Adipose tissue (tissue), 3 donors: ENCODE measurements around the gene FKBP7. TPM values are rescaled to one million over a fixed set of nuclear protein-coding genes. Genes with fewer than 3 reads are reported as not detected.
"Not testable (repeated sequence)": the region's sequence is repeated elsewhere in the genome, so short reads cannot be mapped to it uniquely, and the experiment has no call there.

ENCODE experiments used
- H3K27ac ChIP-seq: one replicate; pipeline ENCODE4 v1.5.1; 2013; ENCODE audit warnings: low read depth, low read length
- WGBS, 3 donors: extraction: QIAGEN DNeasy Blood & Tissue Kit; methylation state at CpG; one replicate each; pipeline ENCODE4 v1.1.7; 2013; 5-methylcytosine and 5-hydroxymethylcytosine counted together
- polyA plus RNA-seq, 3 donors: library from polyadenylated mRNA; stranded (reverse); fragments of 200-250 nt; gene quantifications; one replicate each; pipeline ENCODE4 v1.2.3, GENCODE V29; 2013
- donor health status: healthy with polysubstance abuse.
- donor health status: Bipolar disorder and iron deficiency.
- donor health status: healthy.

FKBP7 gene, protein sequence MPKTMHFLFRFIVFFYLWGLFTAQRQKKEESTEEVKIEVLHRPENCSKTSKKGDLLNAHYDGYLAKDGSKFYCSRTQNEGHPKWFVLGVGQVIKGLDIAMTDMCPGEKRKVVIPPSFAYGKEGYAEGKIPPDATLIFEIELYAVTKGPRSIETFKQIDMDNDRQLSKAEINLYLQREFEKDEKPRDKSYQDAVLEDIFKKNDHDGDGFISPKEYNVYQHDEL
- 10 to 100 TPM in 1 of 3 donors, 1 to 10 TPM in 2; 3.5 to 16.1 (median 7.0) TPM for polyA plus RNA-seq

DNA sequence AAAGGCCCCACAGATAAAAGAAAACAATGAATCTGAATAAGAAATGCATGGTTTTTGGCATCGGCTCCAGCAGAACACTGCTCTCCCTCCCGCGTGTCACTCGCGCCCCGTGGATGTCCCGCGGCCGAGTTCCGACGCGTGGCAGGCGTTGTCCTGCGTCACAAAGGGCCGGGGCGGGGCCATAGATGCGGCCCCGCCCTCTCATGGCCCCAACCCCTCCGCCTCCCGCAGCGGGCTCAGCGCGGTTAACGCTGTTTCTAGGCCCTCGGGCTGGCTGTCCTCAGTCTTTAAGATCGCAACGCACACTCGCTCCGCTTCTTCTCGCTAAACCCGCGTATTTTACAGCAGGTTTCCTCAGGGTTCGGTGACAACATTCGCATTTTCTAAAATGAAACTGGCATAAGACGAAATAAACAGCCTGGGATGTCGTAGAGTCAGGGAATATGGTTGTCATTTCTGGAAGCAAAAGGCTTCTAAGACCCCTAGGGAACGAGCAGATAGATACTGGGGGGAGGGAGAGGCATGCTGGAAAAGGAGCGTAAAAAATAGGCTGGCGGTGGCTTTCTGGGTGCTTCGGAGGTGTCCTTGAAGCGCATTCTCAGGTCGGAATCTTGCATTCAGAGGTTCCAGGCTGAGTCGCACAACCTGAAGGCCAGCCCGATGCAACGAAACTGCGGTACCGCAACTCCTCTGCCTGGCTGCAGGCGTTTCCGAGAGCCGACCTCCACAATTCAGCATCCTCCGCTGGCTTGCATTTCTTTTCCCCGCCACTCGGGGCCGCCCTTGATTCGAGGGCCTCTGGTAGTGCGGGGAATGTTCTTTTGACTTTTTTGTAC, at the start of gene FKBP7:
TSS of gene FKBP7 (minus strand) at position 162 of the 836 bp plus-strand sequence. CDS start at position 61, 101 bp downstream.
- WGBS, 3 donors, result 1% methylated on average over 56 of the region's 56 CpGs

DNA sequence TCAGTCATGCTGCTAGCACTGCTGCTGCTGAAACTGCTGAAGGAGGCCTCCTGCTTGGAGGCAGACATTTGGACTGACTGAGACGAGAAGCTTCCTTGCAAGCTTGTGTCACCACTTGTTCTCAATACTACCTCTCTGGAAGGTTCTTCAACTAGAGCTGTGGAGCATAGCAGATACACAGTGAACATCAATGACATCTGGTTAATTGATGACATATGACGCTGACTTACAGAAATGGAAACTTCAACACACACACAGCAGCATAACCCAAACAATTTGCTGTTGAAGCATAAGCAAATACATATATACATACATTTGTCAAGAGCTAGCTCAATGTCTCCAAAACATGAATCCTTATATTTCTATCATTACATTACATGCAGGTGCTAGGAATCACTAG, 49.2 kb upstream of the FKBP7 start:
- whole genome bisulfite sequencing, 3 donors, result 74 to 97% (median 77%) methylated on average over 2 of the region's 2 CpGs
- no peak overlapping the region for H3K27ac ChIP-seq

More for the DNA sequence above, at the start of gene FKBP7:
- H3K27ac ChIP-seq, result peak within 1 kb of the TSS; percentile 82

DNA sequence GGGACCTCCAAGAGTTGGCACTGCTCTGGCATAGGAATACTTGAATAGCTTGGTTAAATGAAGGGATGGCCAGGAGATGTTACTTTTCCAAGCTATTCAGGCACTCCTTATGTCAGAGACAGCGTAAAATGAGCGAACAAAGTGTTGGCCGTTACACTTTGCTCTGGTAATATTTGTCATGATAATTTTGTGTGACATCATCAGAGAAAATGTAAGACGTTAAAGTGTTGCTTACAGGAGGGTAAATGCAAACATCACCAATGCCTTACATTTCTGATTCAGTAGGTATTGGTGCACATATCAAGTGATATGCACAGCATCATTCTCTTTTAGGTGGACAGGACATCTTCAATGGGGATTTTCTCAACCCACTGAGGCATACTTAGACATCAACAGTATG, 47.9 kb upstream of the FKBP7 start:
- no peak overlapping the region for H3K27ac ChIP-seq
- 86 to 93% (median 88%) methylated on average over 4 of the region's 4 CpGs for WGBS, 3 donors

DNA sequence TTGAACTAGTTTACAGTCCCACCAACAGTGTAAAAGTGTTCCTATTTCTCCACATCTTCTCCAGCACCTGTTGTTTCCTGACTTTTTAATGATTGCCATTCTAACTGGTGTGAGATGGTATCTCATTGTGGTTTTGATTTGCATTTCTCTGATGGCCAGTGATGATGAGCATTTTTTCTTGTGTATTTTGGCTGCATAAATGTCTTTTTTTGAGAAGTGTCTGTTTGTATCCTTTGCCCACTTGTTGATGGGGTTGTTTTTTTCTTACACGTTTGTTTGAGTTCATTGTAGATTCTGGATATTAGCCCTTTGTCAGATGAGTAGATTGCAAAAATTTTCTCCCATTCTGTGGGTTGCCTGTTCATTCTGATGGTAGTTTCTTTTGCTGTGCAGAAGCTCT, 47.1 kb upstream of the FKBP7 start:
- 67 to 91% (median 77%) methylated on average over 1 of the region's 1 CpG for WGBS, 3 donors
- not testable (repeated sequence) for H3K27ac ChIP-seq

DNA sequence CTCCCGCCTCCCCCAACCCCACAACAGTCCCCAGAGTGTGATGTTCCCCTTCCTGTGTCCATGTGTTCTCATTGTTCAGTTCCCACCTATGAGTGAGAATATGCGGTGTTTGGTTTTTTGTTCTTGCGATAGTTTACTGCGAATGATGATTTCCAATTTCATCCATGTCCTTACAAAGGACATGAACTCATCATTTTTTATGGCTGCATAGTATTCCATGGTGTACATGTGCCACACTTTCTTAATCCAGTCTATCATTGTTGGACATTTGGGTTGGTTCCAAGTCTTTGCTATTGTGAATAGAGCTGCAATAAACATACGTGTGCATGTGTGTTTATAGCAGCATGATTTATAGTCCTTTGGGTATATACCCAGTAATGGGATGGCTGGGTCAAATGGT, 46.6 kb upstream of the FKBP7 start:
- H3K27ac ChIP-seq, result not testable (repeated sequence)
- WGBS, 3 donors, result 68 to 79% (median 75%) methylated on average over 1 to 4 of the region's 5 CpGs

DNA sequence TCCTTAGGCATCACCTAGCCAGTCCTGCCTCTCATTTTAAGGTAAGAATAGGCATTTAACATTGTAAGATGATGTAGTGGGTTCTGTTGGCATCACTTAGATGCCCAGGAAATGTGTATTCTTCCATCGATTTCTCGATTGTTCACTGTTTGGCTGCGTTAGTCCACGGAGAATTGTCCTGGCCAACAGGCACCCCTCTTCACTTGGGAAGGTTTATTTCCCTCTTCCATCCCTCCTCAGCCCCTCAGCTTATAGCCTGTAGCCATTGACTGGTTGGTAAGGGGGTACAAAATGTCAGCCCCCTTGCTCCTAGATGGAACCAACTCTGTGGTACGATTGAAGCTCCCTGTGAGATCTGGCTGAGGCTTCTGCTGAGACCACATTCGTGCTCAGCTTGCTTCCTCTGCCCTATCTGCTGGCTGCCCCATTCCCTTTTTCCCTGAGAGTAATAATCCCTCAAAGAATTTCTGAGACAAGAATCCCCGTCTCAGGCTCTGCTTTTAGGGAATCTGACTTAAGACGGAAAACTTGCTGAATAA, 45.3 kb upstream of the FKBP7 start:
- WGBS, 3 donors, result 31 to 38% (median 34%) methylated on average over 8 of the region's 8 CpGs
- no peak overlapping the region for H3K27ac ChIP-seq

DNA sequence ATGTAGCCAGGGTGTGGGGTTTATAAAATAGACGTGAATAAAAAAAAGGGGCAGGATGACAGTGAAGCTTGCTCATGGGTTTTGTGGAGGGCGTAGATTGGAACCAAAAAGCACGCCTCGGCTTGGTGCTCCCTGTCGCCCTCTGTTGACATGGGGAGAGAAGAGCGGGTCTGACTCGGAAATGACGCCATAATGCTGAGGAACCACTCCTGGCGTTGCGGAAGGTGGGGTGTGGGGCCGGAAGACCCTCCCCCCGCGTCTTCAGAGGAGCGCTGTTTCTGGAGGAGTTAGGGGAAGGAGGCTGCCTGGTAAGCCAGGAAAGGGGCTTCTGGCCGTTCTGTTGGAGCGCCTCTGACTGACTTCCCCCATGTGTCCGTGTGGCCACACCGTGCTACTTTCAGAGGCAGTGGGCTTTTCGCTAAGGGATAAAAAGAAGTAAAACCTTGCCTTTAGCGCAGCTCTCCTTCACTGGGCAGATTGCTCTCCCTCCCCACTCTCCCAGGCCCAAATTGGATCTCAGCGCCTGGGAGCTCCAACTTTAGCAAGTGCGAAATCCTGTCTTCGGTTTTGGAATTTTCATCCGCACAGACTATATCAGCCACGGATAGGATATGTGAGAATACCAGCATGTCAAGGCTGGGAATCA, 44.7 kb upstream of the FKBP7 start:
- peak overlapping the region; percentile 26 for H3K27ac ChIP-seq
- 11 to 19% (median 13%) methylated on average over 25 of the region's 25 CpGs for WGBS, 3 donors

DNA sequence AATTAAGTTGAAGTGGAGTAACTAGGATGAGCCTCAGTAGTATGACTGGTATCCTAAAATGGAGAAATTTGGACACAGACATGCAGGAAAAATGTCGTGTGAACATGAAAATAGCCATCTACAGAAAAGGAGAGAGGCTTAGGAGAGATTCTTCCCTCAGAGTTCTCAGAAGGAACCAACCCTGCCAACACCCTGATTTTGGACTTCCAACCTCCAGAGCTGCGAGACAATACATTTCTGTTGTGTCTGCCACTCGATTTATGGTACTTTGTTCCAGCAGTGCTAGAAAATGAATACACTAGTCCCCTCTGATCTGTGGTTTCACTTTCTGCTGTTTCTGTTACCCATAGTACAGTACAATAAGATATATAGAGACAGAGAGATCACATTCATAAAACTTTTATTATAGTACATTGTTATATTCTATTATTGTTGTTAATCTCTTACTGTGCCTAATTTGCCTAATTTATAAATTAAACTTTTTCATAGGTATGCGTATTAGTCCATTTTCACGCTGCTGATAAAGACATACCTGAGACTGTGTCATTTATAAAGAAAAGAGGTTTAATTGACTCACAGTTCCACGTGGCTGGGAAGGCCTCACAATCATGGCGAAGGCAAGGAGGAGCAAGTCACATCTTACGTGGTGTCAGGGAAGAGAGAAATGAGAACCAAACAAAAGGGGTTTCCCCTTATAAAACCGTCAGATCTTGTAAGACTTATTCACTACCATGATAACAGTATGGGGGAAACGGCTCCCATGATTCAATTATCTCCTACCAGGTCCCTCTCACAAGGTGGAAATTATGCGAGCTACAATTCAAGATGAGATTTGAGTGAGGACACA, 43.1 kb upstream of the FKBP7 start:
- no peak overlapping the region for H3K27ac ChIP-seq
- WGBS, 3 donors, result 87 to 96% (median 92%) methylated on average over 11 of the region's 11 CpGs

DNA sequence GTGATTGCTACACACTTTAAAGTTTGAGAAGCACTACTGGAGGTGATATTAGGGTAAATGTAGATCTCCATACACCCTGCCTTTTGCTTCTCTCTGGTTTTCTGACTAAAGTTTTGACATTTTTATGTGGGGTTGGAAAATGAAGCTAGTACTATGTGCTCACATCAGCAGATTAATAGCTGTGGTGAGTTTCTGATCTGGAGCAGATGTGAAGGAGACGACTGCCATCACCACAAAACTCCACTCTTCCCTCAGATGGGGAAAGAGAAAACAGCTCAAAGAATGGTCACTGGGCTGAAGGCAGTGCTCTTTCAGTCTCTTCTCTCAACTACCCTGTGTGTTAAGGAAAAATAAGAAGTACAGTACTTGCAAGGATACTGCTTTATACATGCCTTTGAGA, 39.1 kb upstream of the FKBP7 start:
- H3K27ac ChIP-seq, result no peak overlapping the region
- WGBS, 3 donors, result 77 to 88% (median 79%) methylated on average over 1 of the region's 1 CpG

DNA sequence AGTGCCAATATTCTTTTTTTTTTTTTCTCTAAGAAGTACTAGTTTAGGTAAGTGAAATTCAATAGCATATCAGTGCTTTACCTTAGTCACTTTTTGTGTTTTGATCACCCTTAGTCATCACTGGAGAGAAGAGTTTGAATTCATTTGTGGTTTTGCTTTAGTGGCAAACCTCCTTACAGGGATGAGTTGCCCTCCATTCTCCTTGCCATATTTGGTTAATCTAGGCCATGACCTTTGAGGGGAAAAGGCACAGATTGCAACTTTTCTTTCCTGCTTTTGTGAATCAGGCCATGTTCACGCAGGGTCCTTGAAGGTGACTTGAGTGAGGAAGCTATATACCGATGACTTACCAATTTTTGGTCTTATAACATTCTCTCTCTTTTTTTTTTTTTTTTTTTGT, 36.3 kb upstream of the FKBP7 start:
- no peak overlapping the region for H3K27ac ChIP-seq
- WGBS, 3 donors, result 90 to 98% (median 91%) methylated on average over 2 of the region's 2 CpGs

DNA sequence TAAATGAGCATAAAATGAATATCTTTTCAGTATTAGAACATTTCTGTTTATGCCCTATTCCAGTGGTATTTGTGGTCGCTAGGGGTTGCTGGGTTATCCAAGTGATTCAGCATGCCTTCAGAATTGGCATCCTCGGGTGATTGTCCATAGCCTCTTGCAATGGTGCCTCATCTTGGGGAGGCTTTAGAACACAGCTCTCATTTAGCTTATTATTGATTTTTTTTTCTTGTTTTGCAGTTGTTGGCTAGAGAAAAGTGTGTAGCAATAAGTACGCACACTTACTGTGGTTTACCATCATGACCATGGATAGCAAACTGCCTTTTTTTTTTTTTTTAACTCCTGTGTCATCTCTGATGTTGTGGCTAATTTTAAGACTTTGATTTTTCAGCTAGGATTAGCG, 35.5 kb upstream of the FKBP7 start:
- no peak overlapping the region for H3K27ac ChIP-seq
- 90 to 100% (median 92%) methylated on average over 4 of the region's 4 CpGs for WGBS, 3 donors

DNA sequence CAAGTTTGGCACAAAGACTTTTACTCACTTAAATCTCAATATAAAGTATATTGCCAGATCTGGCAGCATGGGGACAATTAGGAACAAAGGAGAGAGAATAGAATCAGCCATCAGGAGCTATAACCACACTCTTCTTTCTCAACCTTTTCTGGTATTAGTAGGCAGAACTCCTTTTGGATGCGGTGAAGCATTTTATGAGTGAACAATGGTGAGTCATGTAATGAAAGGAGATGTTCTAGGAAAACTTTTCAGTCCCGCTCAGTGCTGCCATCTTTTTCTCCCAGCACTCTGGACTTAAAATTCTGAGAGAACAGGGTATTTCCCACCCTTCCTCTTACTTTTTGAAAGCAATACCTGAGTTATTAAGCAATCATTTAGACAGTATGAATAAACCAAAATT, 34.1 kb upstream of the FKBP7 start:
- H3K27ac ChIP-seq, result no peak overlapping the region
- WGBS, 3 donors, result 96 to 100% (median 100%) methylated on average over 2 of the region's 2 CpGs

DNA sequence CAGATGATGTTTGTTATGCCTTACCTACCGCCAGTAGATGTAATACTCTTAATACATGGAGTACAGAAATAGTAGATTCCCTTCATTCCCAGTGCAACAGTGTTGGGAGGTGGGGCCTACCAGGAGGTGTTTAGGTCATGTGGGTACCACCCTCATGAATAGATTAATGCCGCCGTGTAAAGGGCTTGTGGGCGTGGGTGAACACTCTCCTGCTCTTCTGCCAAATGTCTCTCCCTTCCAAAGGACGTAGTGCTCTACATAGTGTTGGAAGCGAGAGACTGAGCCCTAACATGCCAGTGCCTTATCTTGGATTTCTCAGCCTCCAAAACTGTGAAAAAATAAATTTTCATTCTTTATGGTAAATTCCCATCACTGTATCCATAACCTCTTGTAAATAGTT, 32.0 kb upstream of the FKBP7 start:
- 89 to 93% (median 92%) methylated on average over 6 of the region's 6 CpGs for WGBS, 3 donors
- H3K27ac ChIP-seq, result no peak overlapping the region

DNA sequence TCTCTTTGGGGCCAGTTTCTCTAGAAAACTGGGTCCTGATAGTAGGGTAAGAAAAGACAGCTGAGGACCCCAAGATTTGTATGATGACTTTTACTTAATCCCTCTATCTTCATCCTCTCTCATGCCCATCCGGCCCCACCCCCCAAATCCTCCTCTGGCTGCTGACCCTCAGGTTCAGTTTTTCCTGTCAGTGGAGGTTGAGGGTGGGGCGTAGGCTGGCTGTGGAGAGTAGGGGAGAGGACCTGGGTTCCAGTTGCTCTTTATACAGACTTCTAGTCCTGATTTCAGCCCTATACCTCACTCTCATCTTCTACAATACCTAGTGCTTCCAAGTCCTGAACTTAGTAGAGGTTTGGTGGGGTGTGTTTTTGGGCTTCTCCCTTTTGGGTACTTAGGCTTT, 30.2 kb upstream of the FKBP7 start:
- H3K27ac ChIP-seq, result no peak overlapping the region
- WGBS, 3 donors, result 92 to 100% (median 94%) methylated on average over 2 of the region's 2 CpGs

DNA sequence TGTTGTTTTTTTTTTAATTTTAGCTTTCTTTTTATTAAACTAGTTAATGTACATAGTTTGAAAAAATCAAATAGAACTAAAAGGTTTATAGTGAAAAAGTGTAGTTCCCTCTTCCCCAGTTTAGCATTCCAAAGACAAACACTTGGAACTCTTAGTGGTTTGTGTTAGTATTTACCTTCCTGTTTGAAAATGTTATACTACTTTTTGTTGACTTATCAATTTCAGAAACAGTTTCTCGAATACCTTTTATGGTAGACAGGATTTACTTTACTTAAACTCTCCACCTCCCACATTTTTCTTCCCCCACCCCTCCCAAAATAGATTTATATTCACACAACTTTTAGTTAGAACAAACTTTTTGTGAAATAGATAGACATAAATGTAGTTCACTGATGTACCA, 28.5 kb upstream of the FKBP7 start:
- H3K27ac ChIP-seq, result no peak overlapping the region
- 81 to 98% (median 91%) methylated on average over 1 of the region's 1 CpG for WGBS, 3 donors

DNA sequence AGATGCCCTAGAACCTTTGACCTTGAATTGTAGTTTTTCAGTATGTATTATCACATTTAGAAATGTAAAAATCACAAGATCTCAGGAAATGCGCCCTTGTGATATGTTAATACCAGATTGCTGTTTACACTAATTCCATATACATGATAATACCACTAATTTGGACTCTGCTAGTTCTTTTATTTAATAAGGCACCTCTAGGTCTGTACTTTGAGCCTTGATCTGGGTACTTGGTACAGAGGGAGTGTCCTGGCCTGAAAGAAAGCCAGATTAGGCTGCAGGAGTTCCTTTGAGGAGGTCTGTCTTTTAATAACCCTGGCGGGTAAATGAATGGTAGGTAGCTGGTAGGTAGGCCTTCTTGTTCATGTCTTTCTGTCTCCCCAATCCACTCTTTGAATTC, 28.1 kb upstream of the FKBP7 start:
- no peak overlapping the region for H3K27ac ChIP-seq
- WGBS, 3 donors, result 82 to 100% (median 93%) methylated on average over 2 of the region's 2 CpGs

DNA sequence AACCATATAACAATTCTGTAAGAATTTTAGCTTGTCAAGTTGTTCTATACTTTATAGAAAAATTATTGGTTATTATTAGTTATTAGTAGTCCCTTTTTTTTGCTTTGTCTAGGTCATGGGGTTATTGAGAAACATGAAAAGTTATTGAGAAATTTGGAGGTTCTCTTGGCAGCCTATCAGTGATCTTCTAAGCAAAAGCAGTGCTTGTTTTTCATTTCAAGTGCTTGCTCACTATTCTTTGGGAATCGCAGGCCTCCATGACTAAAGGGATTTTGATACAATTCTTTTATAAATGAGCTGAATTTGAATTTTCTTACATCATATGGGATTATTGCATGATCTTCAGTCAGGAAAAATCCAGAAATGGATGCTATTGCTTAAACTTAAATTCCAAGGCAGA, 27.7 kb upstream of the FKBP7 start:
- no peak overlapping the region for H3K27ac ChIP-seq
- 76 to 88% (median 85%) methylated on average over 1 of the region's 1 CpG for WGBS, 3 donors

DNA sequence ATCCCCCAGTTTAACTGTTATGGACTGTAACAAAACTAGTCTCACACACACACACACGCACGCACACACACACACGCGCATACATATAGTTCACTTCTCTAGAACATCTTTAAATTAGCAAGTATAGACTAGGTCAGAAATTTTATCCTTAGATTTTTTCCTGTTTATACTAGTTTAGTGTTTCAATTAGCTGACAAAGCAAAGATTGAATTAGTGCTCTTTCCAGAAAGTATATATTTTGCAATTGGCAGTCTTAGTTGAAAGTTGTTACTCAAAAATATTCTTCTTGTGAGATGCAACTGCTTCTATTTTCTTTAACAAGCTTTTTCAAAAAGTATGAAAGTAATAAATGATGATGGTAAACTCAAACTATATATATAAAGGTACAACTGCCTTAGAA, 24.4 kb upstream of the FKBP7 start:
- H3K27ac ChIP-seq, result no peak overlapping the region
- WGBS, 3 donors, result 94 to 99% (median 95%) methylated on average over 4 of the region's 4 CpGs
